HG02623 (cell line): ENCODE measurements around the gene IFNGR1.

Experiments
- ATAC-seq: cut with Tn5 transposase; IDR thresholded peaks from one replicate; pipeline ENCODE4 v1.9.1; 2021; ENCODE audit warnings: moderate library complexity; ENCODE audit not compliant: unreplicated experiment

Gene IFNGR1

GRCh38 chr6:137177611-137178010 lies 41.6 kb downstream of the IFNGR1 start:
- ATAC-seq = no peak

- ATAC-seq = no peak
Measured at GRCh38 chr6:137176729-137177128, 42.5 kb downstream of the IFNGR1 start.

GRCh38 chr6:137175868-137176245 lies 43.3 kb downstream of the IFNGR1 start:
- ATAC-seq = no peak

GRCh38 chr6:137175157-137175867 lies 43.9 kb downstream of the IFNGR1 start:
- no peak for ATAC-seq

- no peak for ATAC-seq
Measured at GRCh38 chr6:137173501-137173900, 45.7 kb downstream of the IFNGR1 start, which contains the start of gene IL22RA2. Gene IL22RA2 (minus strand): TSS chr6:137173644. CDS start chr6:137161749, 11,895 bp downstream.

- no peak for ATAC-seq
Measured at GRCh38 chr6:137172734-137173431, 46.3 kb downstream of the IFNGR1 start.

- ATAC-seq = no peak
Measured at GRCh38 chr6:137171824-137172733, 47.1 kb downstream of the IFNGR1 start.

- ATAC-seq = no peak
Measured at GRCh38 chr6:137171053-137171374, 48.2 kb downstream of the IFNGR1 start.

GRCh38 chr6:137170266-137171052 lies 48.7 kb downstream of the IFNGR1 start:
- ATAC-seq = no peak

- no peak for ATAC-seq
Measured at GRCh38 chr6:137167702-137168377, 51.3 kb downstream of the IFNGR1 start.

GRCh38 chr6:137166247-137167098 lies 52.7 kb downstream of the IFNGR1 start:
- no peak for ATAC-seq

GRCh38 chr6:137165375-137166246 lies 53.6 kb downstream of the IFNGR1 start:
- no peak for ATAC-seq

GRCh38 chr6:137163732-137164318 lies 55.4 kb downstream of the IFNGR1 start:
- ATAC-seq = no peak

GRCh38 chr6:137162692-137163306 lies 56.4 kb downstream of the IFNGR1 start:
- no peak for ATAC-seq

- no peak for ATAC-seq
Measured at GRCh38 chr6:137161949-137162348, 57.2 kb downstream of the IFNGR1 start.

GRCh38 chr6:137160763-137161162 lies 58.4 kb downstream of the IFNGR1 start:
- ATAC-seq = no peak

- ATAC-seq = no peak
Measured at GRCh38 chr6:137159912-137160311, 59.3 kb downstream of the IFNGR1 start.

- ATAC-seq = no peak
Measured at GRCh38 chr6:137157601-137158000, 61.6 kb downstream of the IFNGR1 start.
